Panc1 (cell line): ENCODE results near the gene FBLN1. TPM values are rescaled to one million over a fixed set of nuclear protein-coding genes. Genes with fewer than 3 reads are reported as not detected.

Source experiments
- ATAC-seq: fragments of 200-7000 bp; cut with Tn5 transposase; 2 replicates; pipeline ENCODE4 v1.9.1; 2020; ENCODE audit warnings: mild to moderate bottlenecking, moderate library complexity
- BruUV-seq: library from RNA; stranded (reverse); fragments of 400-500 nt; replicated peaks from 2 replicates; lab custom pipeline; 2021; lab: Mats Ljungman, UMichigan
- CTCF ChIA-PET: fragments of 300-600 bp; sonication (Branson Sonifier 250); formaldehyde crosslinking; loops from one replicate; lab custom pipeline; 2022; ENCODE audit warnings: antibody characterized with exemption; lab: Charles Lee
- POLR2A ChIA-PET: fragments of 300-600 bp; sonication (Branson Sonifier 250); formaldehyde crosslinking; loops from one replicate; lab custom pipeline; 2022; ENCODE audit warnings: antibody characterized with exemption; lab: Charles Lee
- DNase-seq: peaks from one replicate; pipeline ENCODE4 v3.0.0-alpha.2; 2010; ENCODE audit warnings: low read depth, low spot score
- H3K27ac ChIP-seq: 2 replicates; pipeline ENCODE4 v1.5.1; 2011; ENCODE audit warnings: mild to moderate bottlenecking, low read length, inconsistent platforms
- H3K27me3 ChIP-seq: fragments of 200-500 bp; sonication (Bioruptor generic); 2 replicates; pipeline ENCODE4 v1.6.0; 2014; ENCODE audit warnings: low read length, inconsistent platforms; ENCODE audit not compliant: control insufficient read depth, insufficient read depth
- H3K36me3 ChIP-seq: fragments of 200-500 bp; sonication (Bioruptor generic); 2 replicates; pipeline ENCODE4 v1.5.1; 2014; ENCODE audit warnings: inconsistent platforms, mild to moderate bottlenecking, low read length, moderate library complexity; ENCODE audit not compliant: control insufficient read depth, insufficient read depth
- H3K4me1 ChIP-seq: 2 replicates; pipeline ENCODE4 v1.5.1; 2011; ENCODE audit warnings: inconsistent platforms, mild to moderate bottlenecking, low read length, moderate library complexity; ENCODE audit not compliant: control insufficient read depth, insufficient read depth
- H3K4me3 ChIP-seq, 2 experiments: 2 replicates each; pipeline ENCODE4 v1.5.1; 2011 to 2012; ENCODE audit warnings: low read depth in 2 of 2, low read length in 2 of 2, mild to moderate bottlenecking in 2 of 2, inconsistent platforms in 1 of 2, moderate library complexity in 1 of 2
- H3K9me3 ChIP-seq: fragments of 200-500 bp; sonication (Bioruptor generic); 2 replicates; pipeline ENCODE4 v1.5.1; 2014; ENCODE audit warnings: low read depth, mild to moderate bottlenecking, inconsistent platforms, low read length, moderate library complexity; ENCODE audit not compliant: control insufficient read depth, insufficient read depth
- CTCF ChIP-seq: fragments of 450-650 bp; IDR thresholded peaks from 2 replicates; pipeline ENCODE4 v1.5.1; 2017; ENCODE audit warnings: mild to moderate bottlenecking
- POLR2AphosphoS5 ChIP-seq: IDR thresholded peaks from 2 replicates; pipeline ENCODE4 v1.6.1; 2012; ENCODE audit warnings: mild to moderate bottlenecking, low read depth, low read length, moderate library complexity
- REST ChIP-seq, 2 experiments: IDR thresholded peaks; 2 replicates each; pipeline ENCODE4 v1.6.1; 2011 to 2012; ENCODE audit warnings: low read depth in 2 of 2, control low read depth in 1 of 2, low read length in 1 of 2, mild to moderate bottlenecking in 1 of 2, moderate library complexity in 1 of 2; ENCODE audit not compliant: insufficient read depth in 1 of 2
- SIN3A ChIP-seq: IDR thresholded peaks from 2 replicates; pipeline ENCODE4 v1.6.1; 2012; ENCODE audit warnings: low read depth, mild to moderate bottlenecking, low read length, moderate library complexity, borderline replicate concordance; ENCODE audit not compliant: insufficient read depth
- TCF7L2 ChIP-seq: IDR thresholded peaks from 2 replicates; pipeline ENCODE4 v1.6.1; 2011; ENCODE audit warnings: mild to moderate bottlenecking, low read depth, low read length, inconsistent platforms
- in situ Hi-C: cut with HindIII; loops from 2 replicates; pipeline ENCODE4 v1.10.0; 2016; ENCODE audit warnings: low sequenced_read_pairs, low pct_unique_long_range_greater_than_20kb
- intact Hi-C: fragments of 100-400 bp; cut with micrococcal nuclease; formaldehyde crosslinking; loops from one replicate; pipeline ENCODE4 v1.10.0; 2022; ENCODE audit not compliant: unreplicated experiment
- total RNA-seq: library from RNA; stranded (reverse); gene quantifications from one replicate; pipeline ENCODE4 v1.2.1, GENCODE V29; 2021; ENCODE audit not compliant: unreplicated experiment

The FBLN1 gene
- total RNA-seq, 1 experiment from 2014 or later = 143 TPM

GRCh38 chr22:45507798-45508197 is 5.1 kb downstream of the FBLN1 start:
- no TSS peak for BruUV-seq
- no peak for ATAC-seq
- Histone ChIP-seq H3K4me3 (no peak overlapping the region), H3K27me3 (no peaks in the 10 kb centered on the region), H3K36me3 (no peaks in the 10 kb centered on the region), H3K4me1 (peaks cover 19% of the 10 kb centered on the region), H3K27ac (no peak overlapping the region), H3K9me3 (no peaks in the 10 kb centered on the region)
- ChIA-PET POLR2A (no interaction called here), CTCF (no interaction called here)
- intact Hi-C loops = no loop called here
- in situ Hi-C loops = no loop called here
- no peak for TF ChIP-seq REST (IDR thresholded peaks at IDR 0.05; ENCODE audit: insufficient read depth in 1 of 2, low read depth in 2 of 2, low read length in 1 of 2)
- no peak for TF ChIP-seq TCF7L2
- TF ChIP-seq CTCF = no peak
- no peak for TF ChIP-seq POLR2AphosphoS5
- no peak for TF ChIP-seq SIN3A
- DNase-seq = no peak

GRCh38 chr22:45508814-45509213 is 6.1 kb downstream of the FBLN1 start:
- BruUV-seq = no TSS peak
- POLR2A ChIA-PET = no interaction called here
- TF ChIP-seq POLR2AphosphoS5 = no peak
- TF ChIP-seq TCF7L2 = no peak
- no peak for TF ChIP-seq CTCF
- no peak for TF ChIP-seq SIN3A
- TF ChIP-seq REST (IDR thresholded peaks at IDR 0.05; ENCODE audit: insufficient read depth in 1 of 2, low read depth in 2 of 2, low read length in 1 of 2) = no peak

More at GRCh38 chr22:45508814-45509213, 6.1 kb downstream of the FBLN1 start:
- H3K4me3 ChIP-seq = no peak overlapping the region
- in situ Hi-C loops (no loop called here), intact Hi-C loops (no loop called here)
- H3K9me3 ChIP-seq = no peaks in the 10 kb centered on the region
- ATAC-seq (no peak), DNase-seq (no peak)
- no peaks in the 10 kb centered on the region for H3K36me3 ChIP-seq
- CTCF ChIA-PET = no interaction called here
- H3K27me3 ChIP-seq = no peaks in the 10 kb centered on the region
- peaks cover 19% of the 10 kb centered on the region for H3K4me1 ChIP-seq
- no peak overlapping the region for H3K27ac ChIP-seq
